NCI-H226 (cell line): ENCODE measurements around the gene CFAP221.
"Not testable (repeated sequence)": the region's sequence is repeated elsewhere in the genome, so short reads cannot be mapped to it uniquely, and the experiment has no call there.

Experiments
- DNase-seq: peaks from one replicate; pipeline ENCODE4 v3.0.0-alpha.2; 2015

Gene CFAP221

GRCh38 chr2:119591523-119591922 lies 47.3 kb downstream of the CFAP221 start:
- no peak for DNase-seq

GRCh38 chr2:119592436-119592835 lies 48.2 kb downstream of the CFAP221 start:
- DNase-seq = no peak

GRCh38 chr2:119596638-119597037 lies 52.4 kb downstream of the CFAP221 start:
- no peak for DNase-seq

GRCh38 chr2:119598596-119599263 lies 54.5 kb downstream of the CFAP221 start:
- no peak for DNase-seq

- DNase-seq = no peak
These were observed 55.1 kb downstream of the CFAP221 start for GRCh38 chr2:119599384-119599783.

GRCh38 chr2:119605096-119605495 lies 60.8 kb downstream of the CFAP221 start:
- DNase-seq = no peak

GRCh38 chr2:119606674-119607073 lies 62.4 kb downstream of the CFAP221 start:
- no peak for DNase-seq

GRCh38 chr2:119608553-119608952 lies 64.3 kb downstream of the CFAP221 start:
- DNase-seq = no peak

GRCh38 chr2:119609337-119609736 lies 65.1 kb downstream of the CFAP221 start:
- no peak for DNase-seq

- DNase-seq = not testable (repeated sequence)
These were observed 69.9 kb downstream of the CFAP221 start for GRCh38 chr2:119614140-119614539.

GRCh38 chr2:119616421-119616820 lies 72.2 kb downstream of the CFAP221 start:
- no peak for DNase-seq

GRCh38 chr2:119617455-119617854 lies 73.2 kb downstream of the CFAP221 start:
- no peak for DNase-seq

- not testable (repeated sequence) for DNase-seq
These were observed 74.5 kb downstream of the CFAP221 start for GRCh38 chr2:119618725-119619124.

- no peak for DNase-seq
These were observed 81.0 kb downstream of the CFAP221 start for GRCh38 chr2:119625226-119625625.

GRCh38 chr2:119629323-119629825 lies 85.1 kb downstream of the CFAP221 start:
- no peak for DNase-seq

- DNase-seq = no peak
These were observed 85.9 kb downstream of the CFAP221 start for GRCh38 chr2:119630121-119630520.

GRCh38 chr2:119637371-119637770 lies 93.1 kb downstream of the CFAP221 start:
- DNase-seq = no peak

- no peak for DNase-seq
These were observed 94.0 kb downstream of the CFAP221 start for GRCh38 chr2:119638246-119638645.

- no peak for DNase-seq
These were observed 94.7 kb downstream of the CFAP221 start for GRCh38 chr2:119638685-119639554.

GRCh38 chr2:119641562-119642258 lies 97.5 kb downstream of the CFAP221 start:
- DNase-seq = peak; percentile 68

GRCh38 chr2:119644186-119644585 lies 99.9 kb downstream of the CFAP221 start:
- DNase-seq = peak; percentile 60

- peak; percentile 79 for DNase-seq
These were observed 101.1 kb downstream of the CFAP221 start for GRCh38 chr2:119645173-119645855.

GRCh38 chr2:119646149-119646548 lies 101.9 kb downstream of the CFAP221 start:
- no peak for DNase-seq
